ENCODE data around the gene OSBPL10. TPM values are rescaled to one million over a fixed set of nuclear protein-coding genes. Genes with fewer than 3 reads are reported as not detected.

The OSBPL10 gene
- total and polyA plus RNA-seq, 8 donors = 1.8 to 37.7 (median 5.9) TPM

- Histone ChIP-seq H3K9me3 (no peaks in the 10 kb centered on the region), H3K4me3 (no peak overlapping the region), H3K4me1 (peaks cover 0 to 2% (median 0%) of the 10 kb centered on the region in 4 donors), H3K27ac (no peak overlapping the region), H3K36me3 (peaks cover 8 to 73% (median 58%) of the 10 kb centered on the region in 4 donors), H3K27me3 (no peaks in the 10 kb centered on the region)
- WGBS, 5 donors = 87 to 93% (median 92%) methylated on average over 3 of the region's 3 CpGs
- TF ChIP-seq CTCF (IDR thresholded peaks at IDR 0.05) (no peak), EP300 (IDR thresholded peaks at IDR 0.05) (no peak), POLR2AphosphoS5 (IDR thresholded peaks at IDR 0.05) (no peak), POLR2A (IDR thresholded peaks at IDR 0.05) (no peak)
- intact Hi-C loops (cut with DNase I; ENCODE audit: low total_unique reads) = no loop called here
- DNase-seq = no peak
These were observed 359.7 kb downstream of the OSBPL10 start for GRCh38 chr3:31621314-31621713.

- Histone ChIP-seq H3K4me1 (peaks cover 0 to 5% (median 0%) of the 10 kb centered on the region in 4 donors), H3K4me3 (no peak overlapping the region), H3K27me3 (no peaks in the 10 kb centered on the region), H3K27ac (no peak overlapping the region), H3K36me3 (peaks cover 8 to 68% (median 53%) of the 10 kb centered on the region in 4 donors), H3K9me3 (no peaks in the 10 kb centered on the region)
- intact Hi-C loops (cut with DNase I; ENCODE audit: low total_unique reads) = no loop called here
- WGBS, 5 donors = 74 to 94% (median 86%) methylated on average over 1 of the region's 1 CpG
- TF ChIP-seq POLR2AphosphoS5 (IDR thresholded peaks at IDR 0.05) = no peak
- TF ChIP-seq CTCF (IDR thresholded peaks at IDR 0.05) = no peak
- no peak for TF ChIP-seq POLR2A (IDR thresholded peaks at IDR 0.05)
- TF ChIP-seq EP300 (IDR thresholded peaks at IDR 0.05) = no peak
- DNase-seq = no peak
These were observed 360.4 kb downstream of the OSBPL10 start for GRCh38 chr3:31620656-31621055.

- 68 to 86% (median 78%) methylated on average over 2 of the region's 2 CpGs for WGBS, 5 donors
- intact Hi-C loops (cut with DNase I; ENCODE audit: low total_unique reads) = no loop called here
- Histone ChIP-seq H3K4me1 (peaks cover 0 to 35% (median 17%) of the 10 kb centered on the region in 4 donors), H3K36me3 (peaks cover 0 to 35% (median 23%) of the 10 kb centered on the region in 4 donors), H3K27me3 (no peaks in the 10 kb centered on the region), H3K27ac (no peak overlapping the region), H3K9me3 (no peaks in the 10 kb centered on the region), H3K4me3 (no peak overlapping the region)
- DNase-seq = no peak
- no peak for TF ChIP-seq EP300 (IDR thresholded peaks at IDR 0.05)
- TF ChIP-seq POLR2A (IDR thresholded peaks at IDR 0.05) = no peak
- TF ChIP-seq POLR2AphosphoS5 (IDR thresholded peaks at IDR 0.05) = no peak
- no peak for TF ChIP-seq CTCF (IDR thresholded peaks at IDR 0.05)
These were observed 364.4 kb downstream of the OSBPL10 start for GRCh38 chr3:31616711-31617110.

GRCh38 chr3:31615071-31615875, 365.8 kb downstream of the OSBPL10 start:
- TF ChIP-seq CTCF (IDR thresholded peaks at IDR 0.05) = no peak
- TF ChIP-seq POLR2A (IDR thresholded peaks at IDR 0.05) = no peak
- no peaks in the 10 kb centered on the region for H3K27me3 ChIP-seq
- 66 to 78% (median 74%) methylated on average over 4 of the region's 4 CpGs for WGBS, 5 donors
- no peak overlapping the region for H3K27ac ChIP-seq
- H3K36me3 ChIP-seq = peaks cover 0 to 25% (median 18%) of the 10 kb centered on the region in 4 donors
- DNase-seq = no peak
- no peak overlapping the region for H3K4me3 ChIP-seq
- peaks cover 0 to 45% (median 20%) of the 10 kb centered on the region in 4 donors for H3K4me1 ChIP-seq
- intact Hi-C loops (cut with DNase I; ENCODE audit: low total_unique reads) = no loop called here
- no peaks in the 10 kb centered on the region for H3K9me3 ChIP-seq

All from stomach (tissue), 9 donors.